GM23338 (cell line): ENCODE measurements around the gene TMCO4. TPM values are rescaled to one million over a fixed set of nuclear protein-coding genes. Genes with fewer than 3 reads are reported as not detected.

Source experiments
- ATAC-seq: fragments of 200-7000 bp; cut with Tn5 transposase; 3 replicates; pipeline ENCODE4 v1.9.1; 2020
- DNase-seq: peaks from one replicate; pipeline ENCODE4 v3.0.0-alpha.2; 2015; ENCODE audit warnings: low spot score
- H2AFZ ChIP-seq: fragments of 200-600 bp; sonication (generic); 2 replicates; pipeline ENCODE4 v1.8.0; 2016; ENCODE audit warnings: antibody characterized with exemption, mild to moderate bottlenecking, moderate library complexity
- H3F3A ChIP-seq: fragments of 200-600 bp; sonication (generic); replicated peaks from 2 replicates; pipeline ENCODE4 v1.8.0; 2017; ENCODE audit warnings: antibody characterized with exemption, mixed run types, low read depth
- H3K27ac ChIP-seq: fragments of 200-600 bp; sonication (generic); 2 replicates; pipeline ENCODE4 v1.6.1; 2016; ENCODE audit warnings: low read depth
- H3K27me3 ChIP-seq: fragments of 200-600 bp; sonication (generic); 2 replicates; pipeline ENCODE4 v1.8.0; 2016; ENCODE audit warnings: mild to moderate bottlenecking, mixed run types, moderate library complexity; ENCODE audit not compliant: insufficient read depth
- H3K36me3 ChIP-seq: fragments of 200-600 bp; sonication (generic); 2 replicates; pipeline ENCODE4 v1.8.0; 2016; ENCODE audit warnings: mild to moderate bottlenecking; ENCODE audit not compliant: insufficient read depth
- H3K4me1 ChIP-seq: fragments of 200-600 bp; sonication (generic); 2 replicates; pipeline ENCODE4 v1.8.0; 2016; ENCODE audit warnings: mild to moderate bottlenecking, moderate library complexity; ENCODE audit not compliant: insufficient read depth
- H3K4me2 ChIP-seq: fragments of 200-600 bp; sonication (generic); 2 replicates; pipeline ENCODE4 v1.7.1; 2017; ENCODE audit warnings: mixed run types
- H3K4me3 ChIP-seq: fragments of 200-600 bp; sonication (generic); 2 replicates; pipeline ENCODE4 v1.6.1; 2016; ENCODE audit warnings: mixed run types
- H3K79me2 ChIP-seq: fragments of 200-600 bp; sonication (generic); replicated peaks from 2 replicates; pipeline ENCODE4 v1.8.0; 2017; ENCODE audit warnings: mild to moderate bottlenecking; ENCODE audit not compliant: insufficient read depth
- H3K9me2 ChIP-seq: fragments of 200-600 bp; sonication (generic); 2 replicates; pipeline ENCODE4 v1.8.0; 2017; ENCODE audit not compliant: insufficient read depth
- H4K20me1 ChIP-seq: fragments of 200-600 bp; sonication (generic); replicated peaks from 2 replicates; pipeline ENCODE4 v1.8.0; 2017; ENCODE audit warnings: mild to moderate bottlenecking; ENCODE audit not compliant: insufficient read depth
- H3K27ac Mint-ChIP-seq: 2 replicates; pipeline ENCODE4 v1.8.0; 2020; ENCODE audit warnings: inconsistent platforms, mild to moderate bottlenecking, moderate library complexity, mixed read lengths
- H3K27me3 Mint-ChIP-seq: 3 replicates; pipeline ENCODE4 v1.8.0; 2022; ENCODE audit warnings: low read depth, mild to moderate bottlenecking, moderate library complexity, mixed read lengths, inconsistent platforms; ENCODE audit not compliant: insufficient read depth, poor library complexity
- H3K36me3 Mint-ChIP-seq: 3 replicates; pipeline ENCODE4 v1.8.0; 2021; ENCODE audit warnings: low read depth, mild to moderate bottlenecking, inconsistent platforms, moderate library complexity, mixed read lengths
- H3K4me1 Mint-ChIP-seq: 3 replicates; pipeline ENCODE4 v1.8.0; 2020; ENCODE audit warnings: mild to moderate bottlenecking, inconsistent platforms, mixed read lengths
- H3K4me3 Mint-ChIP-seq: 3 replicates; pipeline ENCODE4 v1.8.0; 2021; ENCODE audit warnings: moderate library complexity, mild to moderate bottlenecking, inconsistent platforms, mixed read lengths
- H3K9me3 Mint-ChIP-seq: 3 replicates; pipeline ENCODE4 v1.8.0; 2020; ENCODE audit warnings: moderate library complexity, mild to moderate bottlenecking, inconsistent platforms, mixed read lengths
- CREB1 ChIP-seq: fragments of 250-450 bp; sonication (Bioruptor Pico); IDR thresholded peaks from 2 replicates; pipeline ENCODE4 v1.5.0; 2020; ENCODE audit warnings: low read depth, mild to moderate bottlenecking, moderate library complexity
- CTCF ChIP-seq, 2 experiments: fragments of 200-600 bp in 1 of 2; sonication (generic) in 1 of 2; conservative IDR thresholded peaks; 2 replicates each; pipeline versions ENCODE4 v1.5.1 to v1.6.1; 2016 to 2017; ENCODE audit warnings: antibody characterized with exemption in 2 of 2, low read depth in 2 of 2, mild to moderate bottlenecking in 2 of 2, moderate library complexity in 1 of 2
- ETS1 ChIP-seq: IDR thresholded peaks from 2 replicates; pipeline ENCODE4 v1.6.1; 2016; ENCODE audit warnings: antibody characterized with exemption
- EZH2 ChIP-seq: fragments of 200-600 bp; sonication (generic); IDR thresholded peaks from one replicate; pipeline ENCODE4 v1.8.0; 2017; ENCODE audit warnings: antibody characterized with exemption, mild to moderate bottlenecking, low read depth; ENCODE audit not compliant: unreplicated experiment
- EZH2phosphoT487 ChIP-seq: fragments of 200-600 bp; sonication (generic); IDR thresholded peaks from one replicate; pipeline ENCODE4 v1.8.1; 2018; ENCODE audit warnings: antibody characterized with exemption; ENCODE audit not compliant: unreplicated experiment
- JUNB ChIP-seq: IDR thresholded peaks from one replicate; pipeline ENCODE4 v1.6.1; 2016; ENCODE audit warnings: antibody characterized with exemption; ENCODE audit not compliant: unreplicated experiment
- NANOG ChIP-seq: IDR thresholded peaks from 2 replicates; pipeline ENCODE4 v1.6.1; 2016; ENCODE audit warnings: antibody characterized with exemption, borderline replicate concordance
- POLR2AphosphoS5 ChIP-seq: IDR thresholded peaks from 2 replicates; pipeline ENCODE4 v1.6.1; 2016; ENCODE audit warnings: antibody characterized with exemption, low read depth
- STAT1 ChIP-seq: IDR thresholded peaks from one replicate; pipeline ENCODE4 v1.6.1; 2016; ENCODE audit warnings: antibody characterized with exemption; ENCODE audit not compliant: unreplicated experiment
- ZNF114 ChIP-seq: fragments of 250-450 bp; sonication (Bioruptor Pico); IDR thresholded peaks from 2 replicates; pipeline ENCODE4 v1.5.0; 2020; ENCODE audit warnings: mild to moderate bottlenecking, moderate library complexity
- ZNF331 ChIP-seq: fragments of 250-450 bp; sonication (Bioruptor Pico); IDR thresholded peaks from 2 replicates; pipeline ENCODE4 v1.5.0; 2020; ENCODE audit warnings: low read depth, mild to moderate bottlenecking, moderate library complexity
- polyA plus RNA-seq: library from polyadenylated mRNA; unstranded; fragments of >200 nt; fragmentation: Nextera tagmentation; extraction: Ambion mirVana; gene quantifications from 2 replicates; pipeline ENCODE4 v1.2.1, GENCODE V29; 2016
- total RNA-seq: library from RNA; depleted of rRNA; stranded (reverse); fragments of >200 nt; shearing (Covaris generic); gene quantifications from 2 replicates; pipeline ENCODE4 v1.2.3, GENCODE V29; 2014
- TF ChIP-seq, protein P1 (sequence below): IDR thresholded peaks from one replicate; pipeline ENCODE4 v1.6.1; 2018; ENCODE audit warnings: antibody characterized with exemption; ENCODE audit not compliant: unreplicated experiment
- TF ChIP-seq, protein P2 (sequence below): fragments of 250-450 bp; sonication (Bioruptor Pico); IDR thresholded peaks from 2 replicates; pipeline ENCODE4 v1.5.0; 2020; ENCODE audit warnings: mild to moderate bottlenecking, moderate library complexity

The TMCO4 gene
- total and polyA plus RNA-seq, 2 experiments from 2014 or later = 2.6 to 6.9 TPM

GRCh38 chr1:19694298-19694697 lies 105.4 kb downstream of the TMCO4 start:
- Histone ChIP-seq H3K79me2 (no peaks in the 10 kb centered on the region), H4K20me1 (no peaks in the 10 kb centered on the region), H3K36me3 (no peaks in the 10 kb centered on the region), H3K4me3 (no peak overlapping the region), H3K27me3 (no peaks in the 10 kb centered on the region), H3K27ac (no peak overlapping the region), H3K4me1 (no peaks in the 10 kb centered on the region), H3K9me2 (no peaks in the 10 kb centered on the region), H2AFZ (no peak overlapping the region), H3F3A (no peaks in the 10 kb centered on the region), H3K4me2 (no peak overlapping the region)
- Mint-ChIP-seq H3K27ac (no peak overlapping the region), H3K36me3 (peaks cover 15% of the 10 kb centered on the region), H3K4me3 (no peak overlapping the region), H3K4me1 (no peaks in the 10 kb centered on the region), H3K27me3 (peaks cover 4% of the 10 kb centered on the region), H3K9me3 (peaks cover 12% of the 10 kb centered on the region)
- ATAC-seq (no peak), DNase-seq (no peak)
- TF ChIP-seq NANOG (no peak), EZH2 (no peak), CREB1 (CRISPR knock-in tag) (no peak), EZH2phosphoT487 (no peak), CTCF (conservative IDR thresholded peaks at IDR 0.05; ENCODE audit: low read depth in 2 of 2) (no peak), ETS1 (no peak), STAT1 (no peak), ZNF114 (no peak), ZNF331 (no peak), POLR2AphosphoS5 (no peak), JUNB (no peak)
- TF ChIP-seq, protein P1, sequence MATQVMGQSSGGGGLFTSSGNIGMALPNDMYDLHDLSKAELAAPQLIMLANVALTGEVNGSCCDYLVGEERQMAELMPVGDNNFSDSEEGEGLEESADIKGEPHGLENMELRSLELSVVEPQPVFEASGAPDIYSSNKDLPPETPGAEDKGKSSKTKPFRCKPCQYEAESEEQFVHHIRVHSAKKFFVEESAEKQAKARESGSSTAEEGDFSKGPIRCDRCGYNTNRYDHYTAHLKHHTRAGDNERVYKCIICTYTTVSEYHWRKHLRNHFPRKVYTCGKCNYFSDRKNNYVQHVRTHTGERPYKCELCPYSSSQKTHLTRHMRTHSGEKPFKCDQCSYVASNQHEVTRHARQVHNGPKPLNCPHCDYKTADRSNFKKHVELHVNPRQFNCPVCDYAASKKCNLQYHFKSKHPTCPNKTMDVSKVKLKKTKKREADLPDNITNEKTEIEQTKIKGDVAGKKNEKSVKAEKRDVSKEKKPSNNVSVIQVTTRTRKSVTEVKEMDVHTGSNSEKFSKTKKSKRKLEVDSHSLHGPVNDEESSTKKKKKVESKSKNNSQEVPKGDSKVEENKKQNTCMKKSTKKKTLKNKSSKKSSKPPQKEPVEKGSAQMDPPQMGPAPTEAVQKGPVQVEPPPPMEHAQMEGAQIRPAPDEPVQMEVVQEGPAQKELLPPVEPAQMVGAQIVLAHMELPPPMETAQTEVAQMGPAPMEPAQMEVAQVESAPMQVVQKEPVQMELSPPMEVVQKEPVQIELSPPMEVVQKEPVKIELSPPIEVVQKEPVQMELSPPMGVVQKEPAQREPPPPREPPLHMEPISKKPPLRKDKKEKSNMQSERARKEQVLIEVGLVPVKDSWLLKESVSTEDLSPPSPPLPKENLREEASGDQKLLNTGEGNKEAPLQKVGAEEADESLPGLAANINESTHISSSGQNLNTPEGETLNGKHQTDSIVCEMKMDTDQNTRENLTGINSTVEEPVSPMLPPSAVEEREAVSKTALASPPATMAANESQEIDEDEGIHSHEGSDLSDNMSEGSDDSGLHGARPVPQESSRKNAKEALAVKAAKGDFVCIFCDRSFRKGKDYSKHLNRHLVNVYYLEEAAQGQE = no peak
- TF ChIP-seq, protein P2, sequence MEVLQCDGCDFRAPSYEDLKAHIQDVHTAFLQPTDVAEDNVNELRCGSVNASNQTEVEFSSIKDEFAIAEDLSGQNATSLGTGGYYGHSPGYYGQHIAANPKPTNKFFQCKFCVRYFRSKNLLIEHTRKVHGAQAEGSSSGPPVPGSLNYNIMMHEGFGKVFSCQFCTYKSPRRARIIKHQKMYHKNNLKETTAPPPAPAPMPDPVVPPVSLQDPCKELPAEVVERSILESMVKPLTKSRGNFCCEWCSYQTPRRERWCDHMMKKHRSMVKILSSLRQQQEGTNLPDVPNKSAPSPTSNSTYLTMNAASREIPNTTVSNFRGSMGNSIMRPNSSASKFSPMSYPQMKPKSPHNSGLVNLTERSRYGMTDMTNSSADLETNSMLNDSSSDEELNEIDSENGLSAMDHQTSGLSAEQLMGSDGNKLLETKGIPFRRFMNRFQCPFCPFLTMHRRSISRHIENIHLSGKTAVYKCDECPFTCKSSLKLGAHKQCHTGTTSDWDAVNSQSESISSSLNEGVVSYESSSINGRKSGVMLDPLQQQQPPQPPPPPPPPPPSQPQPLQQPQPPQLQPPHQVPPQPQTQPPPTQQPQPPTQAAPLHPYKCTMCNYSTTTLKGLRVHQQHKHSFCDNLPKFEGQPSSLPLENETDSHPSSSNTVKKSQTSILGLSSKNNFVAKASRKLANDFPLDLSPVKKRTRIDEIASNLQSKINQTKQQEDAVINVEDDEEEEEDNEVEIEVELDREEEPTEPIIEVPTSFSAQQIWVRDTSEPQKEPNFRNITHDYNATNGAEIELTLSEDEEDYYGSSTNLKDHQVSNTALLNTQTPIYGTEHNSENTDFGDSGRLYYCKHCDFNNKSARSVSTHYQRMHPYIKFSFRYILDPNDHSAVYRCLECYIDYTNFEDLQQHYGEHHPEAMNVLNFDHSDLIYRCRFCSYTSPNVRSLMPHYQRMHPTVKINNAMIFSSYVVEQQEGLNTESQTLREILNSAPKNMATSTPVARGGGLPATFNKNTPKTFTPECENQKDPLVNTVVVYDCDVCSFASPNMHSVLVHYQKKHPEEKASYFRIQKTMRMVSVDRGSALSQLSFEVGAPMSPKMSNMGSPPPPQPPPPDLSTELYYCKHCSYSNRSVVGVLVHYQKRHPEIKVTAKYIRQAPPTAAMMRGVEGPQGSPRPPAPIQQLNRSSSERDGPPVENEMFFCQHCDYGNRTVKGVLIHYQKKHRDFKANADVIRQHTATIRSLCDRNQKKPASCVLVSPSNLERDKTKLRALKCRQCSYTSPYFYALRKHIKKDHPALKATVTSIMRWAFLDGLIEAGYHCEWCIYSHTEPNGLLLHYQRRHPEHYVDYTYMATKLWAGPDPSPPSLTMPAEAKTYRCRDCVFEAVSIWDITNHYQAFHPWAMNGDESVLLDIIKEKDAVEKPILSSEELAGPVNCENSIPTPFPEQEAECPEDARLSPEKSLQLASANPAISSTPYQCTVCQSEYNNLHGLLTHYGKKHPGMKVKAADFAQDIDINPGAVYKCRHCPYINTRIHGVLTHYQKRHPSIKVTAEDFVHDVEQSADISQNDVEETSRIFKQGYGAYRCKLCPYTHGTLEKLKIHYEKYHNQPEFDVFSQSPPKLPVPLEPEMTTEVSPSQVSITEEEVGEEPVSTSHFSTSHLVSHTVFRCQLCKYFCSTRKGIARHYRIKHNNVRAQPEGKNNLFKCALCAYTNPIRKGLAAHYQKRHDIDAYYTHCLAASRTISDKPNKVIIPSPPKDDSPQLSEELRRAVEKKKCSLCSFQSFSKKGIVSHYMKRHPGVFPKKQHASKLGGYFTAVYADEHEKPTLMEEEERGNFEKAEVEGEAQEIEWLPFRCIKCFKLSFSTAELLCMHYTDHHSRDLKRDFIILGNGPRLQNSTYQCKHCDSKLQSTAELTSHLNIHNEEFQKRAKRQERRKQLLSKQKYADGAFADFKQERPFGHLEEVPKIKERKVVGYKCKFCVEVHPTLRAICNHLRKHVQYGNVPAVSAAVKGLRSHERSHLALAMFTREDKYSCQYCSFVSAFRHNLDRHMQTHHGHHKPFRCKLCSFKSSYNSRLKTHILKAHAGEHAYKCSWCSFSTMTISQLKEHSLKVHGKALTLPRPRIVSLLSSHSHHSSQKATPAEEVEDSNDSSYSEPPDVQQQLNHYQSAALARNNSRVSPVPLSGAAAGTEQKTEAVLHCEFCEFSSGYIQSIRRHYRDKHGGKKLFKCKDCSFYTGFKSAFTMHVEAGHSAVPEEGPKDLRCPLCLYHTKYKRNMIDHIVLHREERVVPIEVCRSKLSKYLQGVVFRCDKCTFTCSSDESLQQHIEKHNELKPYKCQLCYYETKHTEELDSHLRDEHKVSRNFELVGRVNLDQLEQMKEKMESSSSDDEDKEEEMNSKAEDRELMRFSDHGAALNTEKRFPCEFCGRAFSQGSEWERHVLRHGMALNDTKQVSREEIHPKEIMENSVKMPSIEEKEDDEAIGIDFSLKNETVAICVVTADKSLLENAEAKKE (CRISPR knock-in tag) = no peak
